Subcutaneous abdominal adipose tissue (tissue), 5 donors: ENCODE measurements around the gene CCDC192.

ENCODE experiments used
- H3K27ac ChIP-seq: one replicate; pipeline ENCODE4 v1.7.0; 2013; ENCODE audit warnings: low read depth, mild to moderate bottlenecking, inconsistent platforms, low read length, moderate library complexity
- H3K27me3 ChIP-seq, 5 donors: one replicate each; pipeline ENCODE4 v1.7.0; 2013; ENCODE audit warnings: low read length in 5 of 5, inconsistent platforms in 1 of 5; ENCODE audit not compliant: control insufficient read depth in 5 of 5, insufficient read depth in 4 of 5
- H3K36me3 ChIP-seq, 5 donors: one replicate each; pipeline ENCODE4 v1.7.0; 2013; ENCODE audit warnings: low read length in 5 of 5; ENCODE audit not compliant: control insufficient read depth in 5 of 5, insufficient read depth in 5 of 5
- H3K4me1 ChIP-seq, 5 donors: one replicate each; pipeline ENCODE4 v1.7.0; 2013; ENCODE audit warnings: low read length in 5 of 5, mild to moderate bottlenecking in 3 of 5, moderate library complexity in 1 of 5; ENCODE audit not compliant: control insufficient read depth in 5 of 5, insufficient read depth in 5 of 5
- H3K4me3 ChIP-seq, 5 donors: one replicate each; pipeline ENCODE4 v1.7.0; 2013; ENCODE audit warnings: low read length in 5 of 5, low read depth in 1 of 5
- H3K9ac ChIP-seq, 5 donors: one replicate each; pipeline ENCODE4 v1.7.0; 2013; ENCODE audit warnings: low read length in 5 of 5, mild to moderate bottlenecking in 4 of 5, moderate library complexity in 3 of 5
- H3K9me3 ChIP-seq, 5 donors: one replicate each; pipeline ENCODE4 v1.7.0; 2013; ENCODE audit warnings: low read length in 5 of 5; ENCODE audit not compliant: control insufficient read depth in 5 of 5
- donor health status: healthy.
- donor health status: healthy.
- donor health status: healthy.
- donor health status: healthy.
- donor health status: healthy.

Gene CCDC192

GRCh38 chr5:127802477-127802865 is 99.3 kb downstream of the CCDC192 start:
- H3K9me3 ChIP-seq = no peaks in the 10 kb centered on the region
- no peak overlapping the region for H3K9ac ChIP-seq
- H3K4me1 ChIP-seq = no peaks in the 10 kb centered on the region
- H3K4me3 ChIP-seq = no peak overlapping the region
- no peaks in the 10 kb centered on the region for H3K27me3 ChIP-seq
- no peak overlapping the region for H3K27ac ChIP-seq
- no peaks in the 10 kb centered on the region for H3K36me3 ChIP-seq

GRCh38 chr5:127804886-127805426 is 101.8 kb downstream of the CCDC192 start:
- Histone ChIP-seq H3K27ac (no peak overlapping the region), H3K36me3 (no peaks in the 10 kb centered on the region), H3K4me3 (no peak overlapping the region), H3K9ac (no peak overlapping the region), H3K4me1 (no peaks in the 10 kb centered on the region), H3K9me3 (no peaks in the 10 kb centered on the region), H3K27me3 (no peaks in the 10 kb centered on the region)

GRCh38 chr5:127805448-127805847 is 102.3 kb downstream of the CCDC192 start:
- Histone ChIP-seq H3K36me3 (no peaks in the 10 kb centered on the region), H3K27me3 (no peaks in the 10 kb centered on the region), H3K4me3 (no peak overlapping the region), H3K27ac (no peak overlapping the region), H3K4me1 (no peaks in the 10 kb centered on the region), H3K9ac (no peak overlapping the region), H3K9me3 (no peaks in the 10 kb centered on the region)

GRCh38 chr5:127806776-127807175 is 103.6 kb downstream of the CCDC192 start:
- Histone ChIP-seq H3K9ac (no peak overlapping the region), H3K27me3 (no peaks in the 10 kb centered on the region), H3K9me3 (no peaks in the 10 kb centered on the region), H3K4me1 (no peaks in the 10 kb centered on the region), H3K36me3 (no peaks in the 10 kb centered on the region), H3K4me3 (no peak overlapping the region), H3K27ac (no peak overlapping the region)

DNA sequence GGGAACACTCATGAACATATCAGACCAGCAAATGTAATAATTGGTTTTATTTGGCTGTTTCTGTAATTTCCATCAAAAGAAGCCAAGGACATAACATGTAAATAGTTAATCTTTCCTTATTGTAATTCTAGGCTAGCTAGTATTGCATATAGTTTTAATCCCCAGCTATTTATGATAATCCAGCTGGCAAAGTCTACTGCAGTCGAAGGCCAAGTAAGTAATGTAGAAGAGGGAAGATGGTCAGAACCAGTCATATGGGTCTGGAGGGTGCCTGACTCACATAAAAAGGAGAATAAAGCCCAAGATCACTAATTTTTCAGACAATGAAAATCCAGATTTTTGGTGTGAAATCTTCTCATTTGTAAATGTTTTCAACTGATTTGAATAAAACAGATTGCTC is 106.3 kb downstream of the CCDC192 start:
- no peaks in the 10 kb centered on the region for H3K4me1 ChIP-seq
- no peaks in the 10 kb centered on the region for H3K27me3 ChIP-seq
- H3K36me3 ChIP-seq = no peaks in the 10 kb centered on the region
- no peaks in the 10 kb centered on the region for H3K9me3 ChIP-seq
- H3K9ac ChIP-seq = no peak overlapping the region
- H3K4me3 ChIP-seq = no peak overlapping the region
- no peak overlapping the region for H3K27ac ChIP-seq

GRCh38 chr5:127810017-127810416 is 106.8 kb downstream of the CCDC192 start:
- H3K27me3 ChIP-seq = no peaks in the 10 kb centered on the region
- H3K4me1 ChIP-seq = no peaks in the 10 kb centered on the region
- H3K27ac ChIP-seq = no peak overlapping the region
- no peak overlapping the region for H3K9ac ChIP-seq
- no peaks in the 10 kb centered on the region for H3K36me3 ChIP-seq
- no peaks in the 10 kb centered on the region for H3K9me3 ChIP-seq
- H3K4me3 ChIP-seq = no peak overlapping the region

GRCh38 chr5:127810707-127811490 is 107.7 kb downstream of the CCDC192 start:
- H3K27me3 ChIP-seq = no peaks in the 10 kb centered on the region
- no peaks in the 10 kb centered on the region for H3K36me3 ChIP-seq
- H3K4me1 ChIP-seq = no peaks in the 10 kb centered on the region
- H3K4me3 ChIP-seq = no peak overlapping the region
- H3K9me3 ChIP-seq = no peaks in the 10 kb centered on the region
- no peak overlapping the region for H3K27ac ChIP-seq
- no peak overlapping the region for H3K9ac ChIP-seq

DNA sequence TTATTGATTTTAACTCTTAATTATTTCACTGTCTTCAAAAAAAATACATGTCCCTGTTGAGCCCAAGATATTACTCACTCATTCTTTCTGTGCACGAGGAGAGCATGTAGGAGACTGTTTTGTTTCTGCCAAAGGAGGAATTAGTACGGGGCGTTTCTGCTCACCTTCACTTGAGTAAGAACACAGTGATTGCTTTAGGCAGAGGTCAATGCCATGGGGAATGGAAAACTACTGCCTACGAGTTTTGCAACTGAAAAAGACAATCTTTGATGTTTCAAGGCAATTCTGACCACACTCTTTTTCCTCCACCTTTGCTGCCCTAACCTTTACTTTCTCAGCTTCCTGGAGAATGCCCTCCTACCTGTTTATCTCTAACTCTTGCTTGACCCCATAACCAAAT is 109.4 kb downstream of the CCDC192 start:
- H3K27me3 ChIP-seq = no peaks in the 10 kb centered on the region
- H3K9me3 ChIP-seq = no peaks in the 10 kb centered on the region
- no peak overlapping the region for H3K27ac ChIP-seq
- H3K9ac ChIP-seq = no peak overlapping the region
- no peaks in the 10 kb centered on the region for H3K4me1 ChIP-seq
- H3K4me3 ChIP-seq = no peak overlapping the region
- H3K36me3 ChIP-seq = no peaks in the 10 kb centered on the region

GRCh38 chr5:127813633-127814587 is 110.7 kb downstream of the CCDC192 start:
- Histone ChIP-seq H3K36me3 (no peaks in the 10 kb centered on the region), H3K27ac (no peak overlapping the region), H3K9ac (no peak overlapping the region), H3K27me3 (no peaks in the 10 kb centered on the region), H3K9me3 (no peaks in the 10 kb centered on the region), H3K4me3 (no peak overlapping the region), H3K4me1 (no peaks in the 10 kb centered on the region)

DNA sequence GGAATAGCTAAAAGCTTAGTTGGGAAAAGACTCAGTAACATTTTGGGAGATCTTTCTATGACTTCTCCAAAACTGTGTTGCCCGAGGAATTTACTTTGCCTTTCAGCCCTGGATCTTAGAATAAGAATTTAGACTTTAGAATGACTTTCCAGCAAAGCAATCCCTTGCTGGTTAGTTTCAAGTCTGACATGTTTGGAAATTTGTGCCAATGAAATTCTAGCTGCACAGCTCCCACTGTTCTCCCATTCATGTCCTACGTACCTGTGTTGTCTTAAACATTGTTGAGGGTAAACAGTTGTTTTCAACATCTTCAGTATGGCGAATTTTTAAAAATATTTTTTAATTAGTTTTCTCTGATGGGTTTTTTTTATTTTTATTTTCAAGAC is 111.4 kb downstream of the CCDC192 start:
- H3K4me3 ChIP-seq = no peak overlapping the region
- H3K9ac ChIP-seq = no peak overlapping the region
- no peaks in the 10 kb centered on the region for H3K9me3 ChIP-seq
- no peak overlapping the region for H3K27ac ChIP-seq
- no peaks in the 10 kb centered on the region for H3K4me1 ChIP-seq
- no peaks in the 10 kb centered on the region for H3K36me3 ChIP-seq
- no peaks in the 10 kb centered on the region for H3K27me3 ChIP-seq
